ENCODE results near the gene TFF3.

The TFF3 gene

GRCh38 chr21:42262831-42263231 is 52.4 kb downstream of the TFF3 start:
- ChIA-PET POLR2A (no interaction called here), CTCF (interaction anchor here (1.1 kb wide), 1 partner anchor 118 kb away, joined by 4 read pairs; no protein-coding TSS in a partner anchor)
- no peak for DNase-seq (ENCODE audit: extremely low spot score)
- TF ChIP-seq FOXK2 (IDR thresholded peaks at IDR 0.05), result no peak
- no peak for TF ChIP-seq HDGF (IDR thresholded peaks at IDR 0.05; ENCODE audit: borderline replicate concordance)
- no peak for TF ChIP-seq ELF4 (IDR thresholded peaks at IDR 0.05)
- no peak for TF ChIP-seq TARDBP (IDR thresholded peaks at IDR 0.05)
- TF ChIP-seq PKNOX1 (IDR thresholded peaks at IDR 0.05), result no peak
- no peak for TF ChIP-seq SP1 (IDR thresholded peaks at IDR 0.05)
- TF ChIP-seq SUZ12 (IDR thresholded peaks at IDR 0.05), result no peak
- TF ChIP-seq L3MBTL2 (conservative IDR thresholded peaks at IDR 0.05), result no peak
- no peak for TF ChIP-seq BHLHE40 (IDR thresholded peaks at IDR 0.05; ENCODE audit: borderline replicate concordance)
- no peak for TF ChIP-seq NFRKB (IDR thresholded peaks at IDR 0.05)
- no peak for TF ChIP-seq FOXA1 (IDR thresholded peaks at IDR 0.05)
- no peak for TF ChIP-seq FOXM1 (IDR thresholded peaks at IDR 0.05; ENCODE audit: borderline replicate concordance)
- TF ChIP-seq ARNT (IDR thresholded peaks at IDR 0.05), result no peak
- TF ChIP-seq CTBP1 (IDR thresholded peaks at IDR 0.05; ENCODE audit: borderline replicate concordance), result no peak
- no peak for TF ChIP-seq ZNF384 (IDR thresholded peaks at IDR 0.05)
- no peak for TF ChIP-seq LEF1 (IDR thresholded peaks at IDR 0.05; ENCODE audit: borderline replicate concordance)

- ChIA-PET CTCF (interaction anchor here (0.7 to 1.2 kb wide), 2 partner anchors 29 to 376 kb away, joined by 3 read pairs; no protein-coding TSS in a partner anchor), POLR2A (interaction anchor here (1.0 kb wide), 1 partner anchor 41 kb away, joined by 3 read pairs; no protein-coding TSS in a partner anchor)
- DNase-seq (ENCODE audit: extremely low spot score), result no peak
- no peak for TF ChIP-seq ELF4 (IDR thresholded peaks at IDR 0.05)
- no peak for TF ChIP-seq SP1 (IDR thresholded peaks at IDR 0.05)
- no peak for TF ChIP-seq NFRKB (IDR thresholded peaks at IDR 0.05)
- no peak for TF ChIP-seq BHLHE40 (IDR thresholded peaks at IDR 0.05; ENCODE audit: borderline replicate concordance)
Measured at GRCh38 chr21:42261829-42262200, 53.4 kb downstream of the TFF3 start.

Data from HEK293T (cell line).